HEK293 (cell line): ENCODE measurements around the gene DCAF4.

Experiments used
- CTCF ChIP-seq: fragments of 450-650 bp; formaldehyde crosslinking; IDR thresholded peaks from 2 replicates; pipeline ENCODE4 v1.5.1; 2016; ENCODE audit warnings: missing biosample characterization, missing genetic modification characterization
- ZFHX2 ChIP-seq: fragments of 450-650 bp; formaldehyde crosslinking; conservative IDR thresholded peaks from 2 replicates; pipeline ENCODE4 v1.5.1; 2016; ENCODE audit warnings: missing biosample characterization, missing genetic modification characterization
- ZNF121 ChIP-seq: fragments of 450-650 bp; formaldehyde crosslinking; IDR thresholded peaks from 2 replicates; pipeline ENCODE4 v1.5.1; 2016; ENCODE audit warnings: missing biosample characterization, missing genetic modification characterization
- ZNF37A ChIP-seq: fragments of 450-650 bp; IDR thresholded peaks from 2 replicates; pipeline ENCODE4 v1.5.1; 2018; ENCODE audit warnings: missing biosample characterization, missing genetic modification characterization
- ZNF398 ChIP-seq: fragments of 450-650 bp; formaldehyde crosslinking; IDR thresholded peaks from 2 replicates; pipeline ENCODE4 v1.5.1; 2017; ENCODE audit warnings: missing biosample characterization, missing genetic modification characterization
- TF ChIP-seq, protein P1 (sequence below): fragments of 450-650 bp; formaldehyde crosslinking; IDR thresholded peaks from 2 replicates; pipeline ENCODE4 v1.5.1; 2016; ENCODE audit warnings: missing biosample characterization, missing genetic modification characterization, borderline replicate concordance

DNA sequence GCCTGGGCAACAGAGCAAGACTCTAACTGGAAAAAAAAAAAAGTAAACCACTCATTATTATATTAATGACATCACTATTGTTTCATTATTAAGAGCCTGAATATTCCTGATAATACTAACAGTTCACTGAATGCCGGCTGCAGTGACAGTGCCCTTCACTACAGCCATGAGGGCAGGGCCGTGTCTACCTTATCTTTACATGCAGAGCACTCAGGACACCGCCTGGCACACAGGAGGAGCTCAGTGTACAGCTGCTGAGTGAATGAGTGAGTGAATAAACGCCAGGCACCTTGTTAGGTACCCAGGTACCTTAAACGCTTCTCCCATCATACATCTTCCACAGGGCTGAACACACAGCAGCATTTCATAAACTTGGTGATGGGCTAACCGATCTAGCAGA lies 77.4 kb downstream of the DCAF4 start:
- TF ChIP-seq ZNF121 (tag by site-specific recombination) (no peak), CTCF (tag by site-specific recombination) (no peak), ZNF398 (tag by site-specific recombination) (no peak), ZNF37A (tag by site-specific recombination) (no peak), ZFHX2 (tag by site-specific recombination) (no peak)
- TF ChIP-seq, protein P1, sequence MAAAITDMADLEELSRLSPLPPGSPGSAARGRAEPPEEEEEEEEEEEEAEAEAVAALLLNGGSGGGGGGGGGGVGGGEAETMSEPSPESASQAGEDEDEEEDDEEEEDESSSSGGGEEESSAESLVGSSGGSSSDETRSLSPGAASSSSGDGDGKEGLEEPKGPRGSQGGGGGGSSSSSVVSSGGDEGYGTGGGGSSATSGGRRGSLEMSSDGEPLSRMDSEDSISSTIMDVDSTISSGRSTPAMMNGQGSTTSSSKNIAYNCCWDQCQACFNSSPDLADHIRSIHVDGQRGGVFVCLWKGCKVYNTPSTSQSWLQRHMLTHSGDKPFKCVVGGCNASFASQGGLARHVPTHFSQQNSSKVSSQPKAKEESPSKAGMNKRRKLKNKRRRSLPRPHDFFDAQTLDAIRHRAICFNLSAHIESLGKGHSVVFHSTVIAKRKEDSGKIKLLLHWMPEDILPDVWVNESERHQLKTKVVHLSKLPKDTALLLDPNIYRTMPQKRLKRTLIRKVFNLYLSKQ (tag by site-specific recombination): no peak
